Measurements from ENCODE around the gene INPP5F.

Gene INPP5F

DNA sequence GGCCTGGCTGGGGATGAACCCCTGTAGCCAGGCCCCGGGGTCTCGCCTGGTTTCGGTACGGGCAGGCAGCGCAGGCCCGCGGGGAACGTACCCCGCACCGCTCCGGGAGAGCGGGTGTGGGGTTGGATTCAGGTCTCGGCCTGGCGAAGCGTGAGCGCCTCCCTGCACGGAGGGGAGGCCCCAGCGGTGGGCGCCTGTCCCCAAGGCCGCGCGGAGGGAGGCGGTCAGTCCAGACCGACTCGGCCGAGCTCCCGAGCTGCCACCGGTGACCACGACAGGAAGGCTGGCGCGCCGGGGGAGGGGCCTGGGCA is 378 bp upstream of the INPP5F start:
- no peak for TF ChIP-seq ZFP30 (CRISPR knock-in tag; IDR thresholded peaks at IDR 0.05)
- peak; percentile 44; the same call in 1 of the 2 replicates for TF ChIP-seq ZFP3 (CRISPR knock-in tag; IDR thresholded peaks at IDR 0.05)
- no peak for TF ChIP-seq ZNF8 (CRISPR knock-in tag; IDR thresholded peaks at IDR 0.05)
- no peak for TF ChIP-seq PPARA (CRISPR knock-in tag; IDR thresholded peaks at IDR 0.05; ENCODE audit: borderline replicate concordance)
- no peak for TF ChIP-seq ISL1 (CRISPR knock-in tag; IDR thresholded peaks at IDR 0.05)
- TF ChIP-seq ZNF70 (CRISPR knock-in tag; IDR thresholded peaks at IDR 0.05), result peak; percentile 84
- TF ChIP-seq CSDC2 (CRISPR knock-in tag; IDR thresholded peaks at IDR 0.05), result no peak
- TF ChIP-seq SNAI2 (CRISPR knock-in tag; IDR thresholded peaks at IDR 0.05), result 0 out of 2 replicates have a peak, but pooled peaks have one; percentile 46
- ATAC-seq, result no peak

DNA sequence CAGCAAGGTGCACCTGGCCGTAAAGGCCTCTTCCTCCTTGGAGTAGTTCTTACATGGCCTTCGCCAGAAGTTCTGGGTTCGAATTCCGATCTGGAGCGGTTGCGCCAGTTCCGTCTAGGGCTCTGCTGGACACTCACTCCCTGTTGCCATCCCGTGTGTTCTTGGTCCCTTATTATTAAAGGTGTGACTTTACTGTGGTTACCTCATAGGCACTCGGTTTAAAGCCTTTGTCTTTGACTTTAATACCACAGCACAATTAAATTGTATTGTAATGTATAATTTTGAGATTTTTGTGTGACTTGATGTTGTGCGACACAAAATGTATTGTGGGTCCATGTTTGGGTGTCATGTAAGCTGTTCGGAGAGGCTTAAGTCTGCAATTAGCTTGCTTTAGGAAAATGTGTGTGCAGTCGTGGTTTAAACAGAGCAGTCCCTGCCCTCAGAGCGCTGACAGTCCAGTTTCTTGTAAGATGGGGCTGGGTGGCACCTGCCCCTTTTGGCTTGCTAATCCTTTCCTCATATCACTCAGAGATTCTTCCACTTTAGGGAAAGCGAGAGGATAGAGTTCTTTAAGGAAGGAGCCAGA is 919 bp downstream of the INPP5F start:
- ATAC-seq, result no peak
- no peak for TF ChIP-seq ZNF8 (CRISPR knock-in tag; IDR thresholded peaks at IDR 0.05)
- no peak for TF ChIP-seq TCF4 (CRISPR knock-in tag; IDR thresholded peaks at IDR 0.05; ENCODE audit: borderline replicate concordance)
- no peak for TF ChIP-seq BACH2 (CRISPR knock-in tag; IDR thresholded peaks at IDR 0.05; ENCODE audit: borderline replicate concordance)
- no peak for TF ChIP-seq ZNF565 (CRISPR knock-in tag; conservative IDR thresholded peaks at IDR 0.05; ENCODE audit: low read depth)
- TF ChIP-seq, protein P1, sequence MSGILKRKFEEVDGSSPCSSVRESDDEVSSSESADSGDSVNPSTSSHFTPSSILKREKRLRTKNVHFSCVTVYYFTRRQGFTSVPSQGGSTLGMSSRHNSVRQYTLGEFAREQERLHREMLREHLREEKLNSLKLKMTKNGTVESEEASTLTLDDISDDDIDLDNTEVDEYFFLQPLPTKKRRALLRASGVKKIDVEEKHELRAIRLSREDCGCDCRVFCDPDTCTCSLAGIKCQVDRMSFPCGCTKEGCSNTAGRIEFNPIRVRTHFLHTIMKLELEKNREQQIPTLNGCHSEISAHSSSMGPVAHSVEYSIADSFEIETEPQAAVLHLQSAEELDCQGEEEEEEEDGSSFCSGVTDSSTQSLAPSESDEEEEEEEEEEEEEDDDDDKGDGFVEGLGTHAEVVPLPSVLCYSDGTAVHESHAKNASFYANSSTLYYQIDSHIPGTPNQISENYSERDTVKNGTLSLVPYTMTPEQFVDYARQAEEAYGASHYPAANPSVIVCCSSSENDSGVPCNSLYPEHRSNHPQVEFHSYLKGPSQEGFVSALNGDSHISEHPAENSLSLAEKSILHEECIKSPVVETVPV (CRISPR knock-in tag; IDR thresholded peaks at IDR 0.05), result no peak
- no peak for TF ChIP-seq ZFP30 (CRISPR knock-in tag; IDR thresholded peaks at IDR 0.05)
- no peak for TF ChIP-seq ARNTL (CRISPR knock-in tag; IDR thresholded peaks at IDR 0.05; ENCODE audit: borderline replicate concordance, low read depth)
- TF ChIP-seq ZNF70 (CRISPR knock-in tag; IDR thresholded peaks at IDR 0.05), result no peak

DNA sequence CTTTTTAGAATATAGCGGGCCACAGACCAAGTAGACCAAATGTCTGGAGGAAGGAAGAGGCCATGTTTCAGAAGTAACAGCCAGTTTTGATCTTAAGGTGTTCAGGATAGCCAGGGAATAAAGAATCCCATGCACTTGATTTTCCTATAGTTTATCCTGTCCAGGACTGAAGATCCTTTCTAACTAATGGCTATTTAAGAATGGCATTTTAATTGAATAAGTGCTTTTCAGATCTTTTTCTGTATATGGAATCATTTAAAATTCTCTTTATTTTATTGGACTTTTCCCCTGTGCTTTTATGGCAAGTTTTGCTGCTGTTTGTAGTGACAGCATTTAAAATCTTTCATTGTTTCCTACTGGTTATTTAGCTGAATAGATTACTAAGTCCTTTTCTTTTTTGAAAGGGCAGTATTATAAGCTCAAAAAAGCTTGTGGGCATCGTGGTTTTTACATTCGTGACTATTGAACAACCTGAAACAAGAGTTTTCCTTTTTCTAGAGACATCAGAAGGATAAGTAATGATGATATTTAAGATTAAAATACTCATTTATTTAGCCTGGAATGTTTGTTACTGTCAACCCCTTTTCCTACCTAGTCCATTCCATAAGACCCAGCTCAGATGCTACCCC is 2.4 kb downstream of the INPP5F start:
- TF ChIP-seq ARNTL (CRISPR knock-in tag; IDR thresholded peaks at IDR 0.05; ENCODE audit: borderline replicate concordance, low read depth), result no peak
- TF ChIP-seq BACH2 (CRISPR knock-in tag; IDR thresholded peaks at IDR 0.05; ENCODE audit: borderline replicate concordance), result no peak
- peak; percentile 97 for TF ChIP-seq ISL1 (CRISPR knock-in tag; IDR thresholded peaks at IDR 0.05)
- TF ChIP-seq ZFP30 (CRISPR knock-in tag; IDR thresholded peaks at IDR 0.05), result no peak
- peak; percentile 7 for ATAC-seq

DNA sequence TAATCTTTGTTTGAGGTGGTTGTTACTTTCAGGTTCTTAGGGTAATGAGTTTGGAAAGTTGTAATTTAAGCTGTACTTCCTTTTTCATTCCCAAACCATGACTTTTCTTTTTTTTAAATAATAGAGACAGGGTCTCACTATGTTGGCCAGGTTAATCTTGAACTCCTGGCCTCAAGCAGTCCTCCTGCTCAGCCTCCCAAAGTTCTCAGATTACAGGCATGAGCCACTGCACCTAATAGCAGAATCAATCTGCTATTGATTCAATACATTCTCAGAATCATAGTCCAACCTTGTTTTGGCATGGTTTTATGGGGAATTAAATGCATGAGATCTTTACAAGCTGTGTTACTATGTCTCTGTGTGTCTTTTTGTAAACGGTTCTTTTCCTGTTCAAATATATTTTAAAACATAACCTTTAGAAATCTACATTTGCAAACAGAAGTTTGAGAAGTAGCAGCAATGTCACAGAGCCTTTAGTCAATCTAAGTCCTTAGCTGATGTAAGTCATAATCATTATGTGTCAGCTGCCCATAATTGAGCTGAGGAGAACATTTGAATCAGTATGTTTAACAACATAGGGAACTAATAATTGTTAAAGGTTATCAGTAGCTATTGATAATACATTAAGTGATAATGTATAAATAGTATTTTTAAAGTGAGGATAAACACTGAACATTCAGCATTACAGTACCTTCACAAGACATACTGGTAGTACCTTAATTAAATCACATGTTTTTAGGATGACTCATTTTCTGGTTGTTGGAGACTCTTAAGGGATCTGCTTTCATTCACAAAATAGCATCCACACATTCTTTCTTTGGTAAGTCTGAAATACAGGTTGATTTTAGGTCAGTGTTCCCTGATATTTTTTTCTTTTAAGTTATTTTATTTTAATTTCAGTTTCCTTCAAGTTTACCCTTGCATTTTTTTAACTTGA is 8.8 kb downstream of the INPP5F start:
- peak; percentile 71 for TF ChIP-seq ISL1 (CRISPR knock-in tag; IDR thresholded peaks at IDR 0.05)
- TF ChIP-seq, protein P2, sequence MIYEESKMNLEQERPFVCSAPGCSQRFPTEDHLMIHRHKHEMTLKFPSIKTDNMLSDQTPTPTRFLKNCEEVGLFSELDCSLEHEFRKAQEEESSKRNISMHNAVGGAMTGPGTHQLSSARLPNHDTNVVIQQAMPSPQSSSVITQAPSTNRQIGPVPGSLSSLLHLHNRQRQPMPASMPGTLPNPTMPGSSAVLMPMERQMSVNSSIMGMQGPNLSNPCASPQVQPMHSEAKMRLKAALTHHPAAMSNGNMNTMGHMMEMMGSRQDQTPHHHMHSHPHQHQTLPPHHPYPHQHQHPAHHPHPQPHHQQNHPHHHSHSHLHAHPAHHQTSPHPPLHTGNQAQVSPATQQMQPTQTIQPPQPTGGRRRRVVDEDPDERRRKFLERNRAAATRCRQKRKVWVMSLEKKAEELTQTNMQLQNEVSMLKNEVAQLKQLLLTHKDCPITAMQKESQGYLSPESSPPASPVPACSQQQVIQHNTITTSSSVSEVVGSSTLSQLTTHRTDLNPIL (CRISPR knock-in tag; IDR thresholded peaks at IDR 0.05; ENCODE audit: low read depth), result peak; percentile 79
- no peak for TF ChIP-seq ARNTL (CRISPR knock-in tag; IDR thresholded peaks at IDR 0.05; ENCODE audit: borderline replicate concordance, low read depth)
- peak; percentile 79 for ATAC-seq

DNA sequence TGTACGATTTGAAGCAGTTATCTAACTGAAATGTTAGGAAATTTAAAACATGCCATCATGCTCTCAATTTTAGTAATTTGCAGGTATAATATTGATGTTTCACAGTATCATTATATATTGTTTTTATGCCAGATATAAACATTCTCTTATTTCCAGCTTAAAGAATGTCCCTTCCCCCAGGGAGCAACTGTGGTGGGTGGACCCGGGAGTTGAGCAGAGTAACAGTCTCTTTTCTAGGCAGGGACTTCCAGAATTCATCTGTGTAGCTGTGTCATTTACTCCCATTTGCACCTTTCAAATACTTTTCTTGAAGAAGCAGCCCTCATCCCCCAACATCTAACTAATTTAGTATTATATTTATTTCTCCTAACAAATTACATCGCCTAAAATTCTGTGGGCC is 9.6 kb downstream of the INPP5F start:
- ATAC-seq, result no peak
- TF ChIP-seq GLIS3 (CRISPR knock-in tag; IDR thresholded peaks at IDR 0.05), result no peak
- no peak for TF ChIP-seq OSR1 (CRISPR knock-in tag; IDR thresholded peaks at IDR 0.05)
- TF ChIP-seq, protein P3, sequence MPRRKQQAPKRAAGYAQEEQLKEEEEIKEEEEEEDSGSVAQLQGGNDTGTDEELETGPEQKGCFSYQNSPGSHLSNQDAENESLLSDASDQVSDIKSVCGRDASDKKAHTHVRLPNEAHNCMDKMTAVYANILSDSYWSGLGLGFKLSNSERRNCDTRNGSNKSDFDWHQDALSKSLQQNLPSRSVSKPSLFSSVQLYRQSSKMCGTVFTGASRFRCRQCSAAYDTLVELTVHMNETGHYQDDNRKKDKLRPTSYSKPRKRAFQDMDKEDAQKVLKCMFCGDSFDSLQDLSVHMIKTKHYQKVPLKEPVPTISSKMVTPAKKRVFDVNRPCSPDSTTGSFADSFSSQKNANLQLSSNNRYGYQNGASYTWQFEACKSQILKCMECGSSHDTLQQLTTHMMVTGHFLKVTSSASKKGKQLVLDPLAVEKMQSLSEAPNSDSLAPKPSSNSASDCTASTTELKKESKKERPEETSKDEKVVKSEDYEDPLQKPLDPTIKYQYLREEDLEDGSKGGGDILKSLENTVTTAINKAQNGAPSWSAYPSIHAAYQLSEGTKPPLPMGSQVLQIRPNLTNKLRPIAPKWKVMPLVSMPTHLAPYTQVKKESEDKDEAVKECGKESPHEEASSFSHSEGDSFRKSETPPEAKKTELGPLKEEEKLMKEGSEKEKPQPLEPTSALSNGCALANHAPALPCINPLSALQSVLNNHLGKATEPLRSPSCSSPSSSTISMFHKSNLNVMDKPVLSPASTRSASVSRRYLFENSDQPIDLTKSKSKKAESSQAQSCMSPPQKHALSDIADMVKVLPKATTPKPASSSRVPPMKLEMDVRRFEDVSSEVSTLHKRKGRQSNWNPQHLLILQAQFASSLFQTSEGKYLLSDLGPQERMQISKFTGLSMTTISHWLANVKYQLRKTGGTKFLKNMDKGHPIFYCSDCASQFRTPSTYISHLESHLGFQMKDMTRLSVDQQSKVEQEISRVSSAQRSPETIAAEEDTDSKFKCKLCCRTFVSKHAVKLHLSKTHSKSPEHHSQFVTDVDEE (CRISPR knock-in tag; IDR thresholded peaks at IDR 0.05), result no peak
- TF ChIP-seq, protein P2 (CRISPR knock-in tag; IDR thresholded peaks at IDR 0.05; ENCODE audit: low read depth), result no peak
- TF ChIP-seq ZFP30 (CRISPR knock-in tag; IDR thresholded peaks at IDR 0.05), result no peak
- TF ChIP-seq PPARA (CRISPR knock-in tag; IDR thresholded peaks at IDR 0.05; ENCODE audit: borderline replicate concordance), result no peak
- no peak for TF ChIP-seq TCF4 (CRISPR knock-in tag; IDR thresholded peaks at IDR 0.05; ENCODE audit: borderline replicate concordance)
- TF ChIP-seq TOX (CRISPR knock-in tag; IDR thresholded peaks at IDR 0.05; ENCODE audit: borderline replicate concordance), result no peak
- TF ChIP-seq, protein P1 (CRISPR knock-in tag; IDR thresholded peaks at IDR 0.05), result no peak
- TF ChIP-seq SNAI2 (CRISPR knock-in tag; IDR thresholded peaks at IDR 0.05), result no peak
- TF ChIP-seq ZNF70 (CRISPR knock-in tag; IDR thresholded peaks at IDR 0.05), result no peak
- TF ChIP-seq, protein P4, sequence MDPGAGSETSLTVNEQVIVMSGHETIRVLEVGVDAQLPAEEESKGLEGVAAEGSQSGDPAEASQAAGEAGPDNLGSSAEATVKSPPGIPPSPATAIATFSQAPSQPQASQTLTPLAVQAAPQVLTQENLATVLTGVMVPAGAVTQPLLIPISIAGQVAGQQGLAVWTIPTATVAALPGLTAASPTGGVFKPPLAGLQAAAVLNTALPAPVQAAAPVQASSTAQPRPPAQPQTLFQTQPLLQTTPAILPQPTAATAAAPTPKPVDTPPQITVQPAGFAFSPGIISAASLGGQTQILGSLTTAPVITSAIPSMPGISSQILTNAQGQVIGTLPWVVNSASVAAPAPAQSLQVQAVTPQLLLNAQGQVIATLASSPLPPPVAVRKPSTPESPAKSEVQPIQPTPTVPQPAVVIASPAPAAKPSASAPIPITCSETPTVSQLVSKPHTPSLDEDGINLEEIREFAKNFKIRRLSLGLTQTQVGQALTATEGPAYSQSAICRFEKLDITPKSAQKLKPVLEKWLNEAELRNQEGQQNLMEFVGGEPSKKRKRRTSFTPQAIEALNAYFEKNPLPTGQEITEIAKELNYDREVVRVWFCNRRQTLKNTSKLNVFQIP (CRISPR knock-in tag; IDR thresholded peaks at IDR 0.05; ENCODE audit: borderline replicate concordance, low read depth), result no peak

Measured in SK-N-SH treated with all-trans-retinoic acid at 6 μM for 48 hours (cell line).